Measurements from ENCODE around the gene INPPL1. TPM values are rescaled to one million over a fixed set of nuclear protein-coding genes. Genes with fewer than 3 reads are reported as not detected.

Gene INPPL1
- total and polyA plus RNA-seq, 2 donors (not counting 3 experiments of a cell fraction or from before 2014, with no cell fraction given) = 125 to 184 TPM

DNA sequence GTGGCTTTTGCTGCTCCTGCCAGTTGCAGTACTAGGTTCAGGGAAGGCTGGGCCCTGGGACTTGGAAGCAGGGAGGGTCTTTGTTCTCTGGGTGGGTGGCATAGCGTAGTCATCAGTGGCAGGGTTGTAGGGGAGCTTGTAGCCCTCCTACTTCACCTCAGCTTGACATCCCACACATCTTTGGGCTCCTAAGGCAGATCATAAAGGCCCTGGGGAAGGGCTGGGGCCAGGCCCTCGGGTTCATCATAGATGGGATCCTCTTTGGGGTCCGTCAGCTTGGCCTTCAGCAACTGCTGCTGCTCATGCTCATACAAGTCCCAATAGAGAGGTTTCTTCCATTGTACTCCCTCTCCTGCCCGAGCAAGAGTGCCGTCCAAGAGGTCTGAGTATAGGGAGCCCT is 25.4 kb downstream of the INPPL1 start:
- DNase-seq (ENCODE audit: low read depth, low spot score) = no peak
- Histone ChIP-seq H3K4me3 (replicated peaks in 1 of 3; ENCODE audit: insufficient read depth in 1 of 3, low read depth in 1 of 3, low read length in 3 of 3) (no peak overlapping the region), H3K79me2 (ENCODE audit: control insufficient read depth, insufficient read depth, low read length) (no peaks in the 10 kb centered on the region), H4K20me1 (replicated peaks; ENCODE audit: control insufficient read depth, extremely low read depth, insufficient read depth, low read length) (no peaks in the 10 kb centered on the region), H2AFZ (ENCODE audit: low read depth, low read length) (no peak overlapping the region), H3K36me3 (ENCODE audit: control insufficient read depth in 2 of 2, extremely low read depth in 1 of 2, insufficient read depth in 2 of 2, low read length in 2 of 2) (no peaks in the 10 kb centered on the region), H3K4me2 (ENCODE audit: insufficient read depth, low read length) (no peak overlapping the region), H3K9me3 (replicated peaks; ENCODE audit: control insufficient read depth, insufficient read depth, low read length) (no peaks in the 10 kb centered on the region), H3K4me1 (ENCODE audit: control insufficient read depth, extremely low read depth, insufficient read depth, low read length) (no peaks in the 10 kb centered on the region), H3K27me3 (ENCODE audit: control insufficient read depth in 2 of 2, insufficient read depth in 2 of 2, low read length in 2 of 2) (peaks cover 36 to 51% of the 10 kb centered on the region in 2 experiments), H3K9me1 (replicated peaks; ENCODE audit: control insufficient read depth, extremely low read depth, insufficient read depth, low read length) (no peaks in the 10 kb centered on the region), H3K9ac (replicated peaks; ENCODE audit: extremely low read depth, insufficient read depth, low read length) (no peak overlapping the region), H3K27ac (ENCODE audit: insufficient read depth, low read depth, low read length) (no peak overlapping the region)
- no peak for FAIRE-seq
- ChIA-PET CTCF (no interaction called here), POLR2A (no interaction called here)
- BruUV-seq (replicated peaks) = no TSS peak
- intact Hi-C loops (cut with micrococcal nuclease) = no loop called here
- dilution Hi-C loops (cut with MboI; ENCODE audit: extremely low pct_ligation_motif_present, low sequenced_read_pairs) = no loop called here
- no peak for TF ChIP-seq POLR2AphosphoS5 (IDR thresholded peaks at IDR 0.05; ENCODE audit: insufficient read depth, low read depth, low read length)
- TF ChIP-seq EZH2 (IDR thresholded peaks at IDR 0.05; ENCODE audit: borderline replicate concordance, low read depth, low read length, severe bottlenecking) = no peak
- TF ChIP-seq GATA2 (IDR thresholded peaks at IDR 0.05; ENCODE audit: insufficient read depth, insufficient read length, low read depth, low read length) = no peak
- TF ChIP-seq POLR2A (IDR thresholded peaks at IDR 0.05; ENCODE audit: low read depth, low read length) = no peak
- no peak for TF ChIP-seq MYC (IDR thresholded peaks at IDR 0.05; ENCODE audit: low read depth, low read length)
- TF ChIP-seq FOS (IDR thresholded peaks at IDR 0.05; ENCODE audit: borderline replicate concordance, insufficient read depth, low read length) = no peak
- TF ChIP-seq JUN (IDR thresholded peaks at IDR 0.05; ENCODE audit: borderline replicate concordance, insufficient read depth, insufficient read length, low read depth) = no peak
- TF ChIP-seq, protein P1, sequence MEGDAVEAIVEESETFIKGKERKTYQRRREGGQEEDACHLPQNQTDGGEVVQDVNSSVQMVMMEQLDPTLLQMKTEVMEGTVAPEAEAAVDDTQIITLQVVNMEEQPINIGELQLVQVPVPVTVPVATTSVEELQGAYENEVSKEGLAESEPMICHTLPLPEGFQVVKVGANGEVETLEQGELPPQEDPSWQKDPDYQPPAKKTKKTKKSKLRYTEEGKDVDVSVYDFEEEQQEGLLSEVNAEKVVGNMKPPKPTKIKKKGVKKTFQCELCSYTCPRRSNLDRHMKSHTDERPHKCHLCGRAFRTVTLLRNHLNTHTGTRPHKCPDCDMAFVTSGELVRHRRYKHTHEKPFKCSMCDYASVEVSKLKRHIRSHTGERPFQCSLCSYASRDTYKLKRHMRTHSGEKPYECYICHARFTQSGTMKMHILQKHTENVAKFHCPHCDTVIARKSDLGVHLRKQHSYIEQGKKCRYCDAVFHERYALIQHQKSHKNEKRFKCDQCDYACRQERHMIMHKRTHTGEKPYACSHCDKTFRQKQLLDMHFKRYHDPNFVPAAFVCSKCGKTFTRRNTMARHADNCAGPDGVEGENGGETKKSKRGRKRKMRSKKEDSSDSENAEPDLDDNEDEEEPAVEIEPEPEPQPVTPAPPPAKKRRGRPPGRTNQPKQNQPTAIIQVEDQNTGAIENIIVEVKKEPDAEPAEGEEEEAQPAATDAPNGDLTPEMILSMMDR (IDR thresholded peaks at IDR 0.05; ENCODE audit: extremely low read depth in 1 of 2, insufficient read depth in 1 of 2, low read depth in 1 of 2, low read length in 2 of 2) = no peak
- TF ChIP-seq, protein P2, sequence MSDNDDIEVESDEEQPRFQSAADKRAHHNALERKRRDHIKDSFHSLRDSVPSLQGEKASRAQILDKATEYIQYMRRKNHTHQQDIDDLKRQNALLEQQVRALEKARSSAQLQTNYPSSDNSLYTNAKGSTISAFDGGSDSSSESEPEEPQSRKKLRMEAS (IDR thresholded peaks at IDR 0.05; ENCODE audit: insufficient read depth, insufficient read length) = no peak

All from endothelial cell of umbilical vein (primary cell).